ENCODE measurements around the gene CSTF2. TPM values are rescaled to one million over a fixed set of nuclear protein-coding genes. Genes with fewer than 3 reads are reported as not detected.

Gene CSTF2
- total RNA-seq, 2 donors from 2014 or later: 21.8 to 32.2 TPM

GRCh38 chrX:100830143-100830542 lies 10.0 kb downstream of the CSTF2 start:
- Histone ChIP-seq H3K4me1 (no peaks in the 10 kb centered on the region), H3K36me3 (peaks cover 4% of the 10 kb centered on the region), H3K9me3 (no peaks in the 10 kb centered on the region), H3K27ac (no peak overlapping the region), H3K9ac (ENCODE audit: low read depth in 2 of 2, low read length in 2 of 2) (no peak overlapping the region), H3K27me3 (no peaks in the 10 kb centered on the region), H3K4me3 (no peak overlapping the region)
- intact Hi-C loops (cut with DNase I): no loop called here
- no peak for TF ChIP-seq CTCF (IDR thresholded peaks at IDR 0.05)
- no peak for DNase-seq

GRCh38 chrX:100830547-100830946 lies 10.4 kb downstream of the CSTF2 start:
- no peaks in the 10 kb centered on the region for H3K4me1 ChIP-seq
- no peak overlapping the region for H3K27ac ChIP-seq
- intact Hi-C loops (cut with DNase I): no loop called here
- no peak overlapping the region for H3K4me3 ChIP-seq
- H3K9ac ChIP-seq (ENCODE audit: low read depth in 2 of 2, low read length in 2 of 2): no peak overlapping the region
- peaks cover 4% of the 10 kb centered on the region for H3K36me3 ChIP-seq
- no peaks in the 10 kb centered on the region for H3K27me3 ChIP-seq
- no peaks in the 10 kb centered on the region for H3K9me3 ChIP-seq
- TF ChIP-seq CTCF (IDR thresholded peaks at IDR 0.05): no peak
- no peak for DNase-seq

- Histone ChIP-seq H3K4me3 (no peak overlapping the region), H3K27me3 (no peaks in the 10 kb centered on the region), H3K9me3 (no peaks in the 10 kb centered on the region), H3K27ac (no peak overlapping the region), H3K36me3 (peaks cover 4% of the 10 kb centered on the region), H3K9ac (ENCODE audit: low read depth in 2 of 2, low read length in 2 of 2) (no peak overlapping the region), H3K4me1 (no peaks in the 10 kb centered on the region)
- intact Hi-C loops (cut with DNase I): no loop called here
- DNase-seq: no peak
- no peak for TF ChIP-seq CTCF (IDR thresholded peaks at IDR 0.05)
Observed at GRCh38 chrX:100831219-100831946, 11.2 kb downstream of the CSTF2 start.

GRCh38 chrX:100850317-100850716 lies 30.1 kb downstream of the CSTF2 start:
- Histone ChIP-seq H3K36me3 (no peaks in the 10 kb centered on the region), H3K9me3 (no peaks in the 10 kb centered on the region), H3K27me3 (no peaks in the 10 kb centered on the region), H3K4me3 (no peak overlapping the region), H3K4me1 (no peaks in the 10 kb centered on the region), H3K9ac (ENCODE audit: low read depth in 2 of 2, low read length in 2 of 2) (no peak overlapping the region), H3K27ac (no peak overlapping the region)
- DNase-seq: no peak
- intact Hi-C loops (cut with DNase I): no loop called here
- no peak for TF ChIP-seq CTCF (IDR thresholded peaks at IDR 0.05)

GRCh38 chrX:100852810-100853209 lies 32.6 kb downstream of the CSTF2 start:
- Histone ChIP-seq H3K36me3 (no peaks in the 10 kb centered on the region), H3K9ac (ENCODE audit: low read depth in 2 of 2, low read length in 2 of 2) (no peak overlapping the region), H3K27ac (no peak overlapping the region), H3K4me1 (no peaks in the 10 kb centered on the region), H3K4me3 (no peak overlapping the region), H3K9me3 (no peaks in the 10 kb centered on the region), H3K27me3 (no peaks in the 10 kb centered on the region)
- no peak for DNase-seq
- TF ChIP-seq CTCF (IDR thresholded peaks at IDR 0.05): no peak
- intact Hi-C loops (cut with DNase I): no loop called here
